GM18520 (cell line): ENCODE measurements around the gene FBXW5.

Experiments
- ATAC-seq: cut with Tn5 transposase; IDR thresholded peaks from one replicate; pipeline ENCODE4 v1.9.1; 2021; ENCODE audit not compliant: unreplicated experiment

FBXW5 gene

GRCh38 chr9:136944519-136945332, at the start of gene FBXW5, which contains the start of gene C8G:
Gene FBXW5, minus strand, starts transcription at chr9:136944738. Its CDS starts 655 bp downstream, at chr9:136944083.
Gene C8G, plus strand, starts transcription at chr9:136945243. Its CDS starts 78 bp downstream, at chr9:136945321.
- ATAC-seq, result peak; percentile 77

- ATAC-seq, result no peak
Measured at GRCh38 chr9:136992819-136993369, 48.4 kb upstream of the FBXW5 start.

- peak; percentile 59 for ATAC-seq
Measured at GRCh38 chr9:136991993-136992818, 47.7 kb upstream of the FBXW5 start, which contains the start of gene PAXX. Gene PAXX, plus strand, starts transcription at chr9:136992422. Its CDS starts 22 bp downstream, at chr9:136992444.

- ATAC-seq, result no peak
Measured at GRCh38 chr9:136990242-136990911, 45.8 kb upstream of the FBXW5 start.

GRCh38 chr9:136988872-136989271, 44.3 kb upstream of the FBXW5 start:
- ATAC-seq, result no peak

- no peak for ATAC-seq
Measured at GRCh38 chr9:136985853-136986252, 41.3 kb upstream of the FBXW5 start.

GRCh38 chr9:136985027-136985602, 40.6 kb upstream of the FBXW5 start:
- ATAC-seq, result no peak

GRCh38 chr9:136984464-136985026, 40.0 kb upstream of the FBXW5 start:
- no peak for ATAC-seq

- no peak for ATAC-seq
Measured at GRCh38 chr9:136983656-136984314, 39.2 kb upstream of the FBXW5 start.

GRCh38 chr9:136983167-136983566, 38.6 kb upstream of the FBXW5 start:
- ATAC-seq, result no peak

- ATAC-seq, result no peak
Measured at GRCh38 chr9:136982232-136983051, 37.9 kb upstream of the FBXW5 start, which contains the start of gene LCNL1. Gene LCNL1, plus strand, starts transcription at chr9:136982993. Its CDS starts 594 bp downstream, at chr9:136983587.

GRCh38 chr9:136981588-136982231, 37.2 kb upstream of the FBXW5 start:
- no peak for ATAC-seq

GRCh38 chr9:136980669-136981478, 36.3 kb upstream of the FBXW5 start:
- no peak for ATAC-seq

- ATAC-seq, result no peak
Measured at GRCh38 chr9:136979769-136980587, 35.4 kb upstream of the FBXW5 start.

- ATAC-seq, result no peak
Measured at GRCh38 chr9:136978865-136979544, 34.5 kb upstream of the FBXW5 start.
